ENCODE measurements around the gene IRF4.

DNA sequence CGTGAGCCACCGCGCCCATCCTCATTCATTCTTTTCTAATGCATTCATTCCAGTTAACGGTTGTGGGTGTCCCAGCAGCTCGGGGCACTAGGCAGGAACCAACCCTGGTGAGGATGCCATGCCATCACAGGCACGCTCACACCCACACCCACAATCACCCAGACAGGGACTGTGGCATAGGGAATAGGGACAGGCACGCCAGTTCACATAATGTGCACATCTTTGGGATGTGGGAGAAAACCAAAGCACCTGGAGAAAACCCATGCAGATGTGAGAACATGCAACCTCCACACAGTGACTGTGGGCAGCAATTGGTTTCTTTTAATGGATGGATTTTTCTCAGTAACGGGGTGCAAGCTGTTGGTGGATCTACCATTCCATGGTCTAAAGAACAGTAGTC, 64.3 kb downstream of the IRF4 start:
- TF ChIP-seq ELF4 (IDR thresholded peaks at IDR 0.05) (no peak), TARDBP (IDR thresholded peaks at IDR 0.05) (no peak), L3MBTL2 (conservative IDR thresholded peaks at IDR 0.05) (no peak), ZNF384 (IDR thresholded peaks at IDR 0.05) (no peak), ARNT (IDR thresholded peaks at IDR 0.05) (no peak), NFRKB (IDR thresholded peaks at IDR 0.05) (no peak), FOXM1 (IDR thresholded peaks at IDR 0.05; ENCODE audit: borderline replicate concordance) (no peak), HDGF (IDR thresholded peaks at IDR 0.05; ENCODE audit: borderline replicate concordance) (no peak), SP1 (IDR thresholded peaks at IDR 0.05) (no peak), BHLHE40 (IDR thresholded peaks at IDR 0.05; ENCODE audit: borderline replicate concordance) (no peak), CTBP1 (IDR thresholded peaks at IDR 0.05; ENCODE audit: borderline replicate concordance) (no peak), FOXK2 (IDR thresholded peaks at IDR 0.05) (no peak), LEF1 (IDR thresholded peaks at IDR 0.05; ENCODE audit: borderline replicate concordance) (no peak)
- TF ChIP-seq, protein P1, sequence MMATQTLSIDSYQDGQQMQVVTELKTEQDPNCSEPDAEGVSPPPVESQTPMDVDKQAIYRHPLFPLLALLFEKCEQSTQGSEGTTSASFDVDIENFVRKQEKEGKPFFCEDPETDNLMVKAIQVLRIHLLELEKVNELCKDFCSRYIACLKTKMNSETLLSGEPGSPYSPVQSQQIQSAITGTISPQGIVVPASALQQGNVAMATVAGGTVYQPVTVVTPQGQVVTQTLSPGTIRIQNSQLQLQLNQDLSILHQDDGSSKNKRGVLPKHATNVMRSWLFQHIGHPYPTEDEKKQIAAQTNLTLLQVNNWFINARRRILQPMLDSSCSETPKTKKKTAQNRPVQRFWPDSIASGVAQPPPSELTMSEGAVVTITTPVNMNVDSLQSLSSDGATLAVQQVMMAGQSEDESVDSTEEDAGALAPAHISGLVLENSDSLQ (IDR thresholded peaks at IDR 0.05), result no peak

All from HEK293T (cell line).